NCI-H1417 treated with DMSO at 0.1 percent for 48 hours (cell line): ENCODE results near the gene DHX34.

Experiments
- DNase-seq: peaks from one replicate; lab custom pipeline; 2025; lab: John Stamatoyannopoulos, UW

The DHX34 gene

GRCh38 chr19:47418692-47419029, 69.5 kb downstream of the DHX34 start:
- DNase-seq = no peak

- DNase-seq = no peak
Measured at GRCh38 chr19:47419030-47419783, 70.1 kb downstream of the DHX34 start, which contains the start of gene MEIS3. Gene MEIS3, minus strand, starts transcription at chr19:47419527. Its CDS starts 446 bp downstream, at chr19:47419081.

GRCh38 chr19:47419789-47420188, 70.7 kb downstream of the DHX34 start:
- no peak for DNase-seq

GRCh38 chr19:47421244-47421786, 72.2 kb downstream of the DHX34 start:
- no peak for DNase-seq

GRCh38 chr19:47421844-47422395, 72.8 kb downstream of the DHX34 start:
- DNase-seq = no peak

GRCh38 chr19:47422417-47423163, 73.5 kb downstream of the DHX34 start:
- no peak for DNase-seq

GRCh38 chr19:47423203-47423882, 74.2 kb downstream of the DHX34 start:
- DNase-seq = no peak

GRCh38 chr19:47427241-47428176, 78.4 kb downstream of the DHX34 start:
- no peak for DNase-seq

GRCh38 chr19:47428177-47428894, 79.2 kb downstream of the DHX34 start:
- DNase-seq = peak; percentile 93

GRCh38 chr19:47429140-47429793, 80.2 kb downstream of the DHX34 start:
- DNase-seq = no peak

- no peak for DNase-seq
Measured at GRCh38 chr19:47430041-47430802, 81.1 kb downstream of the DHX34 start.

GRCh38 chr19:47432091-47432490, 83.0 kb downstream of the DHX34 start:
- DNase-seq = no peak
